Right lobe of liver (tissue), 6 donors: ENCODE results near the gene ERC1. TPM values are rescaled to one million over a fixed set of nuclear protein-coding genes. Genes with fewer than 3 reads are reported as not detected.

Experiments
- ATAC-seq, 4 donors: fragments of 200-7000 bp; cut with Tn5 transposase; one replicate each; pipeline ENCODE4 v1.9.1; 2020; ENCODE audit warnings: mild to moderate bottlenecking in 4 of 4, moderate library complexity in 4 of 4
- DNase-seq, 3 donors: peaks; one replicate each; pipeline ENCODE4 v3.0.0-alpha.2; 2020
- H3K27ac ChIP-seq, 3 donors: fragments of 200-600 bp; one replicate each; pipeline ENCODE4 v1.8.0; 2022
- H3K27me3 ChIP-seq, 2 donors: fragments of 200-600 bp; one replicate each; pipeline ENCODE4 v1.8.0; 2022
- H3K36me3 ChIP-seq, 4 donors: fragments of 200-600 bp; sonication (generic) in 1 of 4; one replicate each; pipeline versions ENCODE4 v1.5.1 to v1.8.0; 2017 to 2022; ENCODE audit warnings: control low read depth in 1 of 4
- H3K4me1 ChIP-seq, 4 donors: fragments of 200-600 bp; sonication (generic) in 1 of 4; one replicate each; pipeline versions ENCODE4 v1.5.1 to v1.8.0; 2017 to 2022; ENCODE audit warnings: control low read depth in 1 of 4
- H3K4me3 ChIP-seq, 3 donors: fragments of 200-600 bp; one replicate each; pipeline ENCODE4 v1.8.0; 2022
- H3K9me3 ChIP-seq, 4 donors: fragments of 200-600 bp; sonication (generic) in 1 of 4; one replicate each; pipeline versions ENCODE4 v1.5.1 to v1.8.0; 2017 to 2022; ENCODE audit warnings: control low read depth in 1 of 4
- CTCF ChIP-seq, 4 donors: fragments of 200-600 bp in 3 of 4; fragments of 450-650 bp in 1 of 4; IDR thresholded peaks; one replicate each; pipeline versions ENCODE4 v1.5.1 to v1.8.0; 2016 to 2022; ENCODE audit warnings: antibody characterized with exemption in 4 of 4, mild to moderate bottlenecking in 2 of 4
- POLR2A ChIP-seq: fragments of 450-650 bp; IDR thresholded peaks from one replicate; pipeline ENCODE4 v1.6.1; 2017; ENCODE audit warnings: antibody characterized with exemption, mild to moderate bottlenecking
- WGBS: methylation state at CpG from one replicate; pipeline ENCODE4 v1.1.6; 2018; ENCODE audit warnings: low coverage, low lambda C conversion rate; ENCODE audit not compliant: insufficient coverage; ENCODE audit errors: missing lambda C conversion rate; 5-methylcytosine and 5-hydroxymethylcytosine counted together
- intact Hi-C, 2 donors: fragments of 100-400 bp; cut with DNase I; formaldehyde crosslinking; loops; one replicate each; pipeline versions ENCODE4 v1.11.2 to v1.14.1; 2022
- total RNA-seq, 6 experiments: library from RNA; depleted of rRNA in 2 of 6; stranded (reverse); fragments of >200 nt in 2 of 6; fragmentation: NEBNext Ultra II Directional in 3 of 6; extraction: Animal tissue kit (Norgen Biotek cat#: 25700) in 3 of 6; gene quantifications; one replicate each; pipeline versions ENCODE4 v1.1.0 to v1.2.4, GENCODE V29; 2016 to 2023
- donor health status: DM: no; HTN: yes; CAD: no.
- donor health status: DM: no; HTN: no; CAD: no.
- donor health status: DM: no; HTN: no; CAD: no.
- donor health status: DM: no; HTN: yes; CAD: no.
- donor health status: DM: no; HTN: yes; CAD: no.

The ERC1 gene
- total RNA-seq, 6 experiments from 2014 or later = 24.8 to 30.8 (median 28.6) TPM

GRCh38 chr12:1465990-1466389 lies 475.0 kb downstream of the ERC1 start:
- no peaks in the 10 kb centered on the region for H3K27me3 ChIP-seq
- H3K9me3 ChIP-seq = no peaks in the 10 kb centered on the region
- no peak overlapping the region for H3K4me3 ChIP-seq
- 100% methylated on average over 2 of the region's 11 CpGs for WGBS
- DNase-seq (no peak), ATAC-seq (no peak)
- H3K4me1 ChIP-seq = no peaks in the 10 kb centered on the region
- TF ChIP-seq CTCF (IDR thresholded peaks at IDR 0.05) (no peak), POLR2A (no peak)
- intact Hi-C loops = no loop called here
- no peaks in the 10 kb centered on the region for H3K36me3 ChIP-seq
- H3K27ac ChIP-seq = no peak overlapping the region

GRCh38 chr12:1466481-1467154 lies 475.6 kb downstream of the ERC1 start:
- DNase-seq = no peak
- intact Hi-C loops = no loop called here
- H3K4me3 ChIP-seq = no peak overlapping the region
- H3K9me3 ChIP-seq = no peaks in the 10 kb centered on the region
- WGBS = 89% methylated on average over 5 of the region's 5 CpGs
- no peaks in the 10 kb centered on the region for H3K4me1 ChIP-seq
- no peak overlapping the region for H3K27ac ChIP-seq
- TF ChIP-seq POLR2A (no peak), CTCF (IDR thresholded peaks at IDR 0.05) (no peak)
- no peaks in the 10 kb centered on the region for H3K27me3 ChIP-seq
- ATAC-seq = no peak
- H3K36me3 ChIP-seq = no peaks in the 10 kb centered on the region

- H3K9me3 ChIP-seq = no peaks in the 10 kb centered on the region
- WGBS = 100% methylated on average over 7 of the region's 11 CpGs
- intact Hi-C loops = no loop called here
- no peaks in the 10 kb centered on the region for H3K4me1 ChIP-seq
- ATAC-seq = no peak
- no peak overlapping the region for H3K27ac ChIP-seq
- no peak overlapping the region for H3K4me3 ChIP-seq
- H3K27me3 ChIP-seq = no peaks in the 10 kb centered on the region
- TF ChIP-seq CTCF (IDR thresholded peaks at IDR 0.05) = no peak
- no peak for TF ChIP-seq POLR2A
- DNase-seq = no peak
- H3K36me3 ChIP-seq = no peaks in the 10 kb centered on the region
These were observed 476.7 kb downstream of the ERC1 start for GRCh38 chr12:1467710-1468109.

GRCh38 chr12:1469070-1469469 lies 478.0 kb downstream of the ERC1 start:
- DNase-seq = no peak
- intact Hi-C loops = no loop called here
- Histone ChIP-seq H3K27me3 (no peaks in the 10 kb centered on the region), H3K9me3 (no peaks in the 10 kb centered on the region), H3K36me3 (no peaks in the 10 kb centered on the region), H3K4me3 (no peak overlapping the region), H3K4me1 (no peaks in the 10 kb centered on the region), H3K27ac (no peak overlapping the region)
- ATAC-seq = no peak
- TF ChIP-seq POLR2A = no peak
- TF ChIP-seq CTCF (IDR thresholded peaks at IDR 0.05) = no peak
- WGBS = 88% methylated on average over 1 of the region's 6 CpGs
